Measurements from ENCODE around the gene EEFSEC. TPM values are rescaled to one million over a fixed set of nuclear protein-coding genes. Genes with fewer than 3 reads are reported as not detected.

EEFSEC gene
- total and polyA plus RNA-seq, 4 donors = 9.8 to 20.1 (median 11.6) TPM

DNA sequence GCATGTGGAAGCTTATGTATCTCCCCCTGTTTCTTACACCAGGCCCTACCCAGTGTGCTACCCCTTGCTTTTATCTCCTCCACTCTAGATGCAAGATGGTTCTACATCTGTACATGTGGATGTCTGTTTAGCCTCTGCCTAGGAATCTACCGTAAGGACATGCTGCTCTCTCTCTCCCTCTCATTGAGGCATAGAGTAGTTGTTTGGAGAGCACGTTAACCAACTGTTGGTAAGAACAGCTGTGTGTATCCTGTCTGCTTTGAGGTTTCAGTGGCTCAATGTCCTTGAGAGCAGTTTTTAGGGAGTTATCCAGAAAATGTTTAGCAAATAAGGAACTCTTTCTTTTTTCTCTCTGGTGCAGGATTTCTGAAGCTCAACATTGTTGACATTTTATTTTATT is 160.7 kb downstream of the EEFSEC start:
- Histone ChIP-seq H3K9ac (ENCODE audit: insufficient read depth in 1 of 2, low read length in 2 of 2) (no peak overlapping the region), H3K4me3 (no peak overlapping the region), H3K36me3 (ENCODE audit: control insufficient read depth in 4 of 4, insufficient read depth in 4 of 4, low read length in 4 of 4) (no peaks in the 10 kb centered on the region), H3K27ac (ENCODE audit: low read depth in 1 of 2, low read length in 1 of 2) (no peak overlapping the region), H3K4me1 (ENCODE audit: control insufficient read depth in 5 of 5, insufficient read depth in 5 of 5, low read length in 5 of 5) (peaks cover 0 to 16% (median 9%) of the 10 kb centered on the region in 5 donors), H3K9me3 (ENCODE audit: control insufficient read depth in 4 of 4, insufficient read depth in 3 of 4, low read length in 3 of 4) (peaks cover 0 to 4% (median 0%) of the 10 kb centered on the region in 4 donors), H3K27me3 (ENCODE audit: control insufficient read depth in 3 of 3, insufficient read depth in 3 of 3, low read length in 2 of 3) (no peaks in the 10 kb centered on the region)
- DNase-seq (no peak), ATAC-seq (ENCODE audit: insufficient read depth, low FRiP score) (no peak)
- WGBS, 2 donors = 46 to 78% methylated on average over 2 of the region's 2 CpGs
- TF ChIP-seq CTCF (IDR thresholded peaks at IDR 0.05; ENCODE audit: control extremely low read depth, extremely low read depth) = no peak

DNA sequence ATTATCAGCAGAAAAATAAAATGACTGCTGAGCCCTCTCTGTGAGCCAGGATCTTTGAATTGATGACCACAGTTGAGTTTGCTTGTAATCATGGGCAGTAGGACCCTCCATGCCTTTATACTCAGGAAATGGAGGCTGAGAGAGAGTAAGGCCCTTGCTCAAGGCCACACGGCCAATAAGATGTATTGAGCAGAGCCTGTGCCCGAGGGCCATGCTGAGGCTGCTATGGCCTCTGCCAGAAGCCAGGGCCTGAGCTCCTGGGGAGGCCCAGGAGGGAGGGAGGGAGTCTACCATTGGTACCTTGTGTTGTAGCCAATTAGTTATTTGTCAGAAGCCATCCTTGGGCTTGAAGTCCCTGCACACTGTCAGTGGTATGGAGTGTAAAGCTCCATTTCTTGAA is 162.0 kb downstream of the EEFSEC start:
- DNase-seq (no peak), ATAC-seq (ENCODE audit: insufficient read depth, low FRiP score) (no peak)
- Histone ChIP-seq H3K27ac (ENCODE audit: low read depth in 1 of 2, low read length in 1 of 2) (no peak overlapping the region), H3K9me3 (ENCODE audit: control insufficient read depth in 4 of 4, insufficient read depth in 3 of 4, low read length in 3 of 4) (peaks cover 0 to 4% (median 0%) of the 10 kb centered on the region in 4 donors), H3K27me3 (ENCODE audit: control insufficient read depth in 3 of 3, insufficient read depth in 3 of 3, low read length in 2 of 3) (no peaks in the 10 kb centered on the region), H3K4me1 (ENCODE audit: control insufficient read depth in 5 of 5, insufficient read depth in 5 of 5, low read length in 5 of 5) (peaks cover 0 to 16% (median 9%) of the 10 kb centered on the region in 5 donors), H3K36me3 (ENCODE audit: control insufficient read depth in 4 of 4, insufficient read depth in 4 of 4, low read length in 4 of 4) (peaks cover 0 to 7% (median 4%) of the 10 kb centered on the region in 4 donors), H3K9ac (ENCODE audit: insufficient read depth in 1 of 2, low read length in 2 of 2) (no peak overlapping the region), H3K4me3 (no peak overlapping the region)
- TF ChIP-seq CTCF (IDR thresholded peaks at IDR 0.05; ENCODE audit: control extremely low read depth, extremely low read depth) = no peak
- 94 to 95% methylated on average over 2 of the region's 2 CpGs for WGBS, 2 donors

GRCh38 chr3:128316481-128316891 is 163.2 kb downstream of the EEFSEC start:
- DNase-seq (peak in 1 of 3 donors; percentile 49), ATAC-seq (ENCODE audit: insufficient read depth, low FRiP score) (no peak)
- Histone ChIP-seq H3K4me3 (no peak overlapping the region), H3K9me3 (ENCODE audit: control insufficient read depth in 4 of 4, insufficient read depth in 3 of 4, low read length in 3 of 4) (peaks cover 0 to 4% (median 0%) of the 10 kb centered on the region in 4 donors), H3K27me3 (ENCODE audit: control insufficient read depth in 3 of 3, insufficient read depth in 3 of 3, low read length in 2 of 3) (no peaks in the 10 kb centered on the region), H3K4me1 (ENCODE audit: control insufficient read depth in 5 of 5, insufficient read depth in 5 of 5, low read length in 5 of 5) (peaks cover 0 to 16% (median 9%) of the 10 kb centered on the region in 5 donors), H3K27ac (ENCODE audit: low read depth in 1 of 2, low read length in 1 of 2) (no peak overlapping the region), H3K9ac (ENCODE audit: insufficient read depth in 1 of 2, low read length in 2 of 2) (no peak overlapping the region), H3K36me3 (ENCODE audit: control insufficient read depth in 4 of 4, insufficient read depth in 4 of 4, low read length in 4 of 4) (peaks cover 0 to 7% (median 4%) of the 10 kb centered on the region in 4 donors)
- no peak for TF ChIP-seq CTCF (IDR thresholded peaks at IDR 0.05; ENCODE audit: control extremely low read depth, extremely low read depth)
- WGBS, 2 donors = 82 to 85% methylated on average over 15 of the region's 15 CpGs

Data from lung (tissue), 12 donors.